ENCODE results near the gene GRAMD1B. TPM values are rescaled to one million over a fixed set of nuclear protein-coding genes. Genes with fewer than 3 reads are reported as not detected.
"Not testable (repeated sequence)": the region's sequence is repeated elsewhere in the genome, so short reads cannot be mapped to it uniquely, and the experiment has no call there.

The GRAMD1B gene
- total RNA-seq, 4 donors from 2014 or later = 2.1 to 7.8 (median 3.2) TPM

GRCh38 chr11:123507043-123507442 lies 77.0 kb downstream of the GRAMD1B start:
- DNase-seq = no peak
- Histone ChIP-seq H3K27ac (no peak overlapping the region), H3K36me3 (no peaks in the 10 kb centered on the region), H3K9me3 (no peaks in the 10 kb centered on the region), H3K27me3 (no peaks in the 10 kb centered on the region), H3K4me3 (no peak overlapping the region), H3K4me1 (no peaks in the 10 kb centered on the region)
- no peak for ATAC-seq
- in situ Hi-C loops (cut with MboI; ENCODE audit: low sequenced_read_pairs in 4 of 4) (no loop called here), intact Hi-C loops (cut with DNase I; ENCODE audit: low total_unique reads) (no loop called here)
- TF ChIP-seq, protein P1, sequence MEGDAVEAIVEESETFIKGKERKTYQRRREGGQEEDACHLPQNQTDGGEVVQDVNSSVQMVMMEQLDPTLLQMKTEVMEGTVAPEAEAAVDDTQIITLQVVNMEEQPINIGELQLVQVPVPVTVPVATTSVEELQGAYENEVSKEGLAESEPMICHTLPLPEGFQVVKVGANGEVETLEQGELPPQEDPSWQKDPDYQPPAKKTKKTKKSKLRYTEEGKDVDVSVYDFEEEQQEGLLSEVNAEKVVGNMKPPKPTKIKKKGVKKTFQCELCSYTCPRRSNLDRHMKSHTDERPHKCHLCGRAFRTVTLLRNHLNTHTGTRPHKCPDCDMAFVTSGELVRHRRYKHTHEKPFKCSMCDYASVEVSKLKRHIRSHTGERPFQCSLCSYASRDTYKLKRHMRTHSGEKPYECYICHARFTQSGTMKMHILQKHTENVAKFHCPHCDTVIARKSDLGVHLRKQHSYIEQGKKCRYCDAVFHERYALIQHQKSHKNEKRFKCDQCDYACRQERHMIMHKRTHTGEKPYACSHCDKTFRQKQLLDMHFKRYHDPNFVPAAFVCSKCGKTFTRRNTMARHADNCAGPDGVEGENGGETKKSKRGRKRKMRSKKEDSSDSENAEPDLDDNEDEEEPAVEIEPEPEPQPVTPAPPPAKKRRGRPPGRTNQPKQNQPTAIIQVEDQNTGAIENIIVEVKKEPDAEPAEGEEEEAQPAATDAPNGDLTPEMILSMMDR (IDR thresholded peaks at IDR 0.05 in 4 of 5, conservative IDR thresholded peaks at IDR 0.05 in 1 of 5) = no peak
- TF ChIP-seq POLR2A (IDR thresholded peaks at IDR 0.05) = no peak

DNA sequence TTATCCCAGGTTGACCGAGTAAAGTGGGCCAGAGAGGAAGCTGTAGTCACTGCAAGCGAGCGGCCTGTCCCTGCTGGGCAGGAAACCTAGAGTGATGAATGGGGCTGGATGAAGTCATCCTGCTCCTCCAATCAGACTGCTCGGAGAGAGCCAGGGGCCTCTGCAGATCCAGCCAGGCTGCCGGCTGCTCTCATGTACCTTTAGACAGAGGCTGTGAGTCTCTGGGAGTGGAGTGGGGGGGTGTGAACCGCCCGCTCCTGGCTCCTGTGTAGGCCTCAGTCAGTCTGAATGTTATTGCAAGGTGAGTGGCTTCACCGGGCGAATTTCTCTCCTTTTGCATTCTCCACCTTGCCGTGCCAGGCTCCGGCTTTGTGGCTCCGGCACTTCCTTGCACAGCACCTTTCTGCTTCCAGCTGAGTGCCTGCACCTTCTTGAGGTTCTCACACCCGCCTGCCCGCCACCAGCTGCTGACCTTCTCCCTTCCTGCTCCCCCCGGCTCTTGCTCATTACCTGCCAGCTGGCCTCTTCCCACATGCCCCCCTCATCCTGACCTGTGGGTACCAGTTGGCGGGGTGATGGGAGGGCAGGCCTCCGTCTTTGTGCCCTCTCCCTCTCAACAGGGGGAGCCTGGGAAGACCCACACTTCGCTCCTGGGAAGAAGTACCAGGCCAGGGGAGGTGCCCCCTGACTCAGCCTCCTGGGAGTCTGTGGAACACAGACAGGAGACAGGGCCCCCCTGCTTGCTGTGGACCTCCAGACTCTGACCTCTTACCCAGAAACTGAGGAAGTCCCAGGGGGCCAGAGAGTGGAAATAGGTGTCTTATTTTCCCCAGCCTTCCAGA lies 79.9 kb downstream of the GRAMD1B start:
- no peaks in the 10 kb centered on the region for H3K4me1 ChIP-seq
- DNase-seq (no peak), ATAC-seq (no peak)
- no peaks in the 10 kb centered on the region for H3K9me3 ChIP-seq
- TF ChIP-seq POLR2A (IDR thresholded peaks at IDR 0.05) = no peak
- TF ChIP-seq, protein P1 (IDR thresholded peaks at IDR 0.05 in 4 of 5, conservative IDR thresholded peaks at IDR 0.05 in 1 of 5) = no peak
- H3K27ac ChIP-seq = no peak overlapping the region
- H3K27me3 ChIP-seq = no peaks in the 10 kb centered on the region
- H3K4me3 ChIP-seq = no peak overlapping the region
- in situ Hi-C loops (cut with MboI; ENCODE audit: low sequenced_read_pairs in 4 of 4) = no loop called here
- intact Hi-C loops (cut with DNase I; ENCODE audit: low total_unique reads) = loop anchor here (2.0 to 5.0 kb wide), 2 partner anchors 45 to 67 kb away; no protein-coding TSS in a partner anchor
- no peaks in the 10 kb centered on the region for H3K36me3 ChIP-seq

DNA sequence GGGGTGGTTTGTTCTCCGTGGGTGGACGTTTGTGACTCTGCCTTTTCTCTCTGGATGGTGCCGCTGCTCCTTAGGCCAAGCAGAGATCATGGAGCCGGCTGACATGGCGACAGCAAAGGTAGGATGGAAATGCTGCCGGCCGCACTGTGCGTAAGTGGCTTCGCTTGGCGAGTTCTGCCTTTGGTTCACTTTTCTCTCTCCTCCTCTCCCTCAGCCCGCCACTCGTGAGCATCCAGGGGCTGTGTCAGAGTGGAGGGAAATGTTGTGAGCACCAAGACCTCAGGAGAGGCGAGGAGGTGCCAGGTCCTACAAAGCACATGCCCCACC lies 80.5 kb downstream of the GRAMD1B start:
- intact Hi-C loops (cut with DNase I; ENCODE audit: low total_unique reads) = loop anchor here (2.0 to 5.0 kb wide), 2 partner anchors 44 to 67 kb away; no protein-coding TSS in a partner anchor
- in situ Hi-C loops (cut with MboI; ENCODE audit: low sequenced_read_pairs in 4 of 4) = no loop called here
- no peak overlapping the region for H3K4me3 ChIP-seq
- H3K27ac ChIP-seq = no peak overlapping the region
- ATAC-seq = no peak
- no peak for DNase-seq
- no peaks in the 10 kb centered on the region for H3K4me1 ChIP-seq
- H3K36me3 ChIP-seq = no peaks in the 10 kb centered on the region
- no peaks in the 10 kb centered on the region for H3K9me3 ChIP-seq
- TF ChIP-seq, protein P1 (IDR thresholded peaks at IDR 0.05 in 4 of 5, conservative IDR thresholded peaks at IDR 0.05 in 1 of 5) = no peak
- no peak for TF ChIP-seq POLR2A (IDR thresholded peaks at IDR 0.05)
- no peaks in the 10 kb centered on the region for H3K27me3 ChIP-seq

DNA sequence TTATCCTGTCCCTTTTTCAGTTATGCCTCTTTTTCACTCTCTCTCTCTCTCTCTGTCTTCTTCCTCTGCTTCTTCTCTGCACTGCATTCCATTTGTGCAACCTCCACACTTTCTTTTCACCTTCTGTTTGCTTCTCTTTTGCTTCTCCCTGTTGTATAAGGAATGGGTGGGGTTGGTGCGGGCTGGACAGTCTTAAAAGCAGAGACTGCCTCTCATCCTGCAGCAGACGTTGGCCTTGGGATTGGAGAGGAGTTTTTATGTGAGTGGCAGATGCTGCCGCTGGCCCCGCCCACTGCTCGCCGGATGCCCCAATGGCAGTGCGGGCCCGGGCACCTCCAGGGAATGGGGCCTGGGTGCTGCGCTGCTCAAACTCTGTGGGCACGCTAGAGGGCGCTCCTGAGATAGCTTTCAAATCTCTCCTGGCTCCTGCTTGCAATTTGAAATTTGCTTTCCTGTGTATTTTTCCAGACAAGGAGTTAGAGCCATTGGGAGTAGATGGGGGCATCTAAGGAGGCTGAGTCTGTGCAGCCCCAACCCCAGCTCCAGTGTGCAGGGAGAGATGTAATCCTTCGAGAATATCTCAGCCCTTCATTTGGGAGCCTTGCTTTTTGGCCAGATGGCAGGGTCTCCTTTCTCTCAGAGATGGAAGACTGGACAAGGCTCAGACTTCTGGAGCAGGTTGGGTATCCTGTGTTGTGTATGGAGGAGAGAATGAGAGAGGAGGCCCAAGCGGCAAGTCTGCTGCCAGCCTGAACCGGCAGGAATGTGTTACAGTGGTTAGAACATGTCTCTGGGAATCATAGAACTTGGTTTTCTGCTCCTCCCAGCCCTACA lies 81.2 kb downstream of the GRAMD1B start:
- TF ChIP-seq, protein P1 (IDR thresholded peaks at IDR 0.05 in 4 of 5, conservative IDR thresholded peaks at IDR 0.05 in 1 of 5) = peak; percentile 42 to 82 (median 67)
- TF ChIP-seq POLR2A (IDR thresholded peaks at IDR 0.05) = no peak
- Histone ChIP-seq H3K27me3 (no peaks in the 10 kb centered on the region), H3K9me3 (no peaks in the 10 kb centered on the region), H3K4me3 (no peak overlapping the region), H3K36me3 (no peaks in the 10 kb centered on the region), H3K4me1 (no peaks in the 10 kb centered on the region), H3K27ac (no peak overlapping the region)
- in situ Hi-C loops (cut with MboI; ENCODE audit: low sequenced_read_pairs in 4 of 4) (no loop called here), intact Hi-C loops (cut with DNase I; ENCODE audit: low total_unique reads) (loop anchor here (2.0 to 5.0 kb wide), 2 partner anchors 44 to 66 kb away; no protein-coding TSS in a partner anchor)
- peak; percentile 63 to 84 for ATAC-seq
- peak; percentile 49 to 67 for DNase-seq

GRCh38 chr11:123513309-123513708 lies 83.2 kb downstream of the GRAMD1B start:
- DNase-seq; H3K4me1 ChIP-seq; ATAC-seq; in situ Hi-C loops (cut with MboI; ENCODE audit: low sequenced_read_pairs in 4 of 4); H3K27me3 ChIP-seq; H3K27ac ChIP-seq; H3K9me3 ChIP-seq; H3K36me3 ChIP-seq; H3K4me3 ChIP-seq: not testable (repeated sequence)
- intact Hi-C loops (cut with DNase I; ENCODE audit: low total_unique reads) = loop anchor here (5.0 kb wide), 1 partner anchor 64 kb away; no protein-coding TSS in a partner anchor

All from gastrocnemius medialis (tissue), 4 donors.